Middle frontal gyrus (tissue), 1 donor: ENCODE measurements around the gene CSF1R.

Experiments used
- DNase-seq: peaks from one replicate; pipeline ENCODE4 v3.0.0-alpha.2; 2015; ENCODE audit warnings: low spot score; ENCODE audit errors: extremely low spot score

CSF1R gene

GRCh38 chr5:150120617-150121447, 34.5 kb upstream of the CSF1R start:
- DNase-seq = no peak

GRCh38 chr5:150120062-150120441, 33.7 kb upstream of the CSF1R start:
- no peak for DNase-seq

GRCh38 chr5:150119421-150120061, 33.2 kb upstream of the CSF1R start:
- no peak for DNase-seq

- no peak for DNase-seq
Observed at GRCh38 chr5:150118561-150119229, 32.3 kb upstream of the CSF1R start.

GRCh38 chr5:150117945-150118560, 31.7 kb upstream of the CSF1R start:
- DNase-seq = no peak

- no peak for DNase-seq
Observed at GRCh38 chr5:150116667-150117400, 30.5 kb upstream of the CSF1R start.

GRCh38 chr5:150114773-150115408, 28.5 kb upstream of the CSF1R start:
- no peak for DNase-seq

GRCh38 chr5:150114102-150114641, 27.8 kb upstream of the CSF1R start:
- DNase-seq = no peak

GRCh38 chr5:150113047-150113744, 26.8 kb upstream of the CSF1R start:
- DNase-seq = no peak

- no peak for DNase-seq
Observed at GRCh38 chr5:150112201-150113046, 26.1 kb upstream of the CSF1R start.

- no peak for DNase-seq
Observed at GRCh38 chr5:150111122-150111521, 24.8 kb upstream of the CSF1R start.

- no peak for DNase-seq
Observed at GRCh38 chr5:150109921-150110320, 23.6 kb upstream of the CSF1R start.

GRCh38 chr5:150108711-150109514, 22.6 kb upstream of the CSF1R start:
- DNase-seq = no peak

GRCh38 chr5:150107909-150108447, 21.6 kb upstream of the CSF1R start:
- DNase-seq = no peak

GRCh38 chr5:150106674-150107426, 20.5 kb upstream of the CSF1R start:
- DNase-seq = no peak

- no peak for DNase-seq
Observed at GRCh38 chr5:150105928-150106615, 19.7 kb upstream of the CSF1R start.

GRCh38 chr5:150104550-150104870, 18.2 kb upstream of the CSF1R start:
- no peak for DNase-seq
